Myocyte (in vitro differentiated cells): Measurements from ENCODE around the gene SCAI. TPM values are rescaled to one million over a fixed set of nuclear protein-coding genes. Genes with fewer than 3 reads are reported as not detected.
"Not testable (repeated sequence)": the region's sequence is repeated elsewhere in the genome, so short reads cannot be mapped to it uniquely, and the experiment has no call there.

ENCODE experiments used
- DNase-seq: peaks from one replicate; pipeline ENCODE4 v3.0.0-alpha.2; 2012; ENCODE audit warnings: low read depth
- total RNA-seq: library from RNA; depleted of rRNA; stranded (reverse); fragments of >200 nt; gene quantifications from 2 replicates; pipeline ENCODE4 v1.2.3, GENCODE V29; 2014

The SCAI gene
- total RNA-seq, 1 donor from 2014 or later, result 7.5 TPM

DNA sequence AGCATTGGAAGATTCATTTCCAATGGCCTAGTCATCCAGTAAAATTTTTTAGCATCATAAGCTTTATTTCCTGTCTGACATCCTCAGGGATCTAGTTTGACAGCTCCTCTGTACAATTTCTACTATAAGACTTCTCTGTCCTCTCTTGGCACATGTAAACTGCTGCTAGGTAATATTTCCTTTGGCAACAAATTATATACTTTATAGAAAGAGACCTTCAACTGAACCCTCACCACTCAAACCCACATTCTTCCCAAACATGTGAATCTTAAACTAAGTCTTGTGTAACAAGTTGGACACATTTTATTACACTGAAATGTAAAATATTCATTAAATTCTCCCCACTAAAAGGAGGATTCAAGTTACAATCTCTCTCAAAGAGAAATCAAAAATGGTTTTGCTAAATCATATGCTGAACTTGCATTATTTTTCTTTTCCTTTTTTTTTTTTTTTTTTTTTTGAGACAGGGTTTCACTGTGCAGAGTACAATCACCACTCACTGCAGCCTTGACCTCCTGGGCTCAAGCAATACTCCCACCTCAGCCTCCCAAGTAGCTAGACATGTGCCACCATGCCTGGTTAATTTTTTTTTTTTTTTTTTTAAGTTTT lies 36.9 kb downstream of the SCAI start:
- no peak for DNase-seq

DNA sequence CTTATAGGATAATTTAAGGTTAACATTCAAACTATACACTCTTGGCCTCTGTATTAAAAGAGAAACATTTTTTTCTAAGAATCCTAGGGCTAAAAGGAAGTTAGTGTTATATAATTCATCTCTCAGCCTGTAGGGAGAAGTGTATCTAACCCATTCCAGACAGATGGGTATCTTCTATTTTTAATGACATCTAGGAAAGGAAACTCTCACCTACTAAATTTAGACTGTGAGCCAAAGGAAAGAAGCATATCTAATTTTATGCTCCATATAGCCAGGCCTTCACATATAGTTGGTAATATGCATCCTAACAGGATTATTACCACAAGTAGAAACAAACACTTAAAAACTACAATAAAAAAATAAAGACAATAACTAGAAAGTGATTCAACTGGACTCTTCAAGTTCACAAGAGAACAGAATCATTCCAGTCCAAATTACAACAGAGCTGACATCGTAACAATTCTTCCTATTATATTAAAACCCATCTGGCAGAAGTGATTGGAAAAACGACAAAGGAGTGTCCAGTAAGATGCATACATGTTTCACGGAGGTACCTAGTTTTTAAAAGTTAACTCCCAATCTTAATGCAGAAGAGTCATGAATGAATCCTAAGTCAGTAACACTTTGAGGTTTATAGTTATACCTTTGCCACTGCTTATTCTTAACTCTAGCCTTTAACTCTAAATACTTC lies 39.4 kb downstream of the SCAI start:
- DNase-seq, result peak; percentile 57

DNA sequence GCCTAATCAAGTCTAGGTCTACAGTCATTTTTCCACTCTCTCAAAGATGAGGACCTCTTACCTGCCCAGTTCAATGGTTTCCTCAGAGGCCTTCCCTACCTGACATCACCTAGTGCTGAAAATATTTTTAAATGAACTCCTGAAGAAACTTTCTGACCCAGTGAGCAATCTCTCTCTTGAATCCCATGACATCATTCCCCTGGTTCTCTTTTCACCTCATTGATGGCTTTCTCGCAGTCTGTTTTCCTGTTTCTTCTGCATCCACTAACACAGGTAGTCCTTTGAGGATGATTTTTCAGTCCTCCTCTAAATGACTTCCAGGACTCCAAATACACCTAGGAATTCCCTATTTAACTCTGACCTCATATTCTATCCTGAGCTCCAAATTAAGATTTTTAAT lies 40.3 kb downstream of the SCAI start:
- DNase-seq, result no peak

DNA sequence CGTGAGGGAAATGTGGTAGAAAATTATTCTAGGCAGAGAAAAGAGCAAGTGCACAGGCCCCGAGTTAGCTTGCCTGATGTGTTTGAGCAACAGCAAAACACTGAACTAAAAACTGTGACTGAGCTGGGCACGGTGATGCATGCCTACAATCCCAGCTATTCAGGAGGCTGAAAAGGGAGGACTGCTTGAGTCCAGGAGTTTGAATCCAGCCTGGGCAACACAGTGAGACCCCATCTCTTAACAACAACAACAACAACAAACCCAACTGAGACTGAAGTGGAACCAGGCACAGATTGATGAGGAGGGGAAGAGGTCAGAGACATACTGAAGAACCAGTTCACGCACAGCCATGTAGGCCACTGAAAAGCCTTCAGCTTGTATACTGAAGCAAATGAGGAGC lies 42.5 kb downstream of the SCAI start:
- no peak for DNase-seq

DNA sequence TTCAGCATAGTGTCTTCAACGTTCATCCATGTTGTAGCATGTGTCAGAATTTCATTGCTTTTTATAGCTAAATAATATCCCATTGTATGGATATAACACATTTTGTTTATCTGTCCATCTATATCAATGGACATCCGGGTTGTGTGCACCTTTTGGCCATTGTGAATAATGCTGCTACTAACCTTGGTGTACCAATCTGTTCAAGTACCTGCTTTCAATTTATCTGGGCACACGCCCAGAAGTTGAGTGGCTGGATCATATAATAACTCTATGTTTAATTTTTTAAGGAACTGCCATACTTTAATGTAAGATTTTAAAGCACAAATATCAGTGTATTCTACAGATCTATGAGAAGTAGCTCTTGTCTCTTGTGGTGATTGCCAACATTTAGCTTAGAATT lies 43.5 kb downstream of the SCAI start:
- no peak for DNase-seq

DNA sequence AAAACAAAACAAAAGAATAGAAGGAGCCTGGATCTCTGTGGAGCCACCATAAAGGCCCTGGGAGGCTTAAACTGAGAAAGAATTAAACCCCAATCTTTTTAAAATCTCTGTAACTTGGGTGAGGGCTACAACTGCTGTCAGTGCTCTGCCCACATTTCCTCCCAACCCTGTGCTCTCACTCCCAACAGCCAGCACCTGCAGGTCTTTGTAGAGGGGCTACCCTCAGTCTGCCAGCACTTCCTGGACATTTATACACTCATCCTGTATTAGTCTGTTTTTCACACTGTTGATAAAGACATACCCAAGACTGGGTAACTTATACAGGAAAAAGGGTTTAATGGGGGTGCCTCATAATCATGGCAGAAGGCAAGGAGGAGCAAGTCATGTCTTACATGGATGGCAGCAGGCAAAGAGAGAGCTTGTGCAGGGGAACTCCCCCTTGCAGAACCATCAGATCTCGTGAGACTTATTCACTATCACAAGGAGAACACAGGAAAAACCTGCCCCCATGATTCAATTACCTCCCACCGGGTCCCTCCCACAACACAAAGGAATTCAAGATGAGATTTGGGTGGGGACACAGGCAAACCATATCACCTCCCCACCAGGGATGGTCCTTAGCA lies 47.4 kb downstream of the SCAI start:
- DNase-seq, result no peak

DNA sequence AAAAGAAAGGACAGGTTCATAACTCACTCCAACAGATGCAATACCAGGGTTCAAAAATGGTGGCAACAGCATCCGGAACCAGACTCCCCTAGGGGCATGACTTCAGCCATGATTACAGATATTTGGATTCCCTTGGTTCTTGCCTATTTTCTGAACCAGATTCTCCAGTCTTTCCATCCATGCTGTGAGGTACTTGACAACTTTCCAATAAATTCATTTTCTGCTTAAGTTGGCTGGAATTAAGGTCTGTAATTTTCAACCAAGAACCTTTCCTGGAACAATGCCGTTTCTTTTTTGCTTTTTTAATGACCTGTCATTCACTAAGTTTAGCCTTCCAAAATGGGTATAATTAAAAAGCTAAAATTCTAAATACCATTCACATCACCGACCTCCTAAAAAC lies 52.2 kb downstream of the SCAI start:
- DNase-seq, result no peak

DNA sequence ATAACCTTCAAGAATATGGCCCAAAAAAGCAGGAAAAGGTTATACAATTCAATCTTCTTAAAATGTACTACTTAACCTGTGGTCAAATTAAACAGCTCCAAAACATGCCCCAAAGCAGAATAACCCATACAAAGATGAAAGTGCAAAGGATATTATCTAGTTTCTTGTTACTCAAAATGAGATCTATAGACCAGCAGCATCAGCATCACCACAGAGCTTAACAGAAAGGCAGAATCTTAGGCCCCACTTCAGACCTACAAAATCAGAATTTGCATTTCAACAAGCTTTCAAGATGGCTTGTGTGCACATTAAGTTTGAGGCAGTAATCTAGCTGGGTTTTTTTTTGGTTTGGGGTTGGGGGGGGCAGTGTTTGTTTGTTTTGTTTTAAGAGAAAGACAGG lies 54.0 kb downstream of the SCAI start:
- no peak for DNase-seq

DNA sequence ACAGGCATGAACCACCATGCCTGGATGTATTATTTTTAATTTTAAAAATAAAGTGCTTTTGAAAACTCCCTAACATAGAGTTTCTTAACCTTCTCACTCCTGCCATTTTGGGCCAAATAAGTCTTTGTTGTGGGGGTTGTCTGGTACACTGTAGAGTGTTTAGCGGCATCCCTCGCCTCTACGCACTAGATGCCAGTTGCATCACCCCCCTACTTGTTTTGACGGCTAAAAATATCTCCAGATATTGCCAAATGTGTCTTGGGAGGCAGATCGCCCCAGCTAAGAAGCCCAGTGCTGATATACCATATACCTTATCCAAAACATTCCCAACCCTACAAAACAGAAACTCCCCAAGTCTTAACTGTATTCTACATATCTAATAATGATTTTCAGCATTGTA lies 54.6 kb downstream of the SCAI start:
- no peak for DNase-seq

DNA sequence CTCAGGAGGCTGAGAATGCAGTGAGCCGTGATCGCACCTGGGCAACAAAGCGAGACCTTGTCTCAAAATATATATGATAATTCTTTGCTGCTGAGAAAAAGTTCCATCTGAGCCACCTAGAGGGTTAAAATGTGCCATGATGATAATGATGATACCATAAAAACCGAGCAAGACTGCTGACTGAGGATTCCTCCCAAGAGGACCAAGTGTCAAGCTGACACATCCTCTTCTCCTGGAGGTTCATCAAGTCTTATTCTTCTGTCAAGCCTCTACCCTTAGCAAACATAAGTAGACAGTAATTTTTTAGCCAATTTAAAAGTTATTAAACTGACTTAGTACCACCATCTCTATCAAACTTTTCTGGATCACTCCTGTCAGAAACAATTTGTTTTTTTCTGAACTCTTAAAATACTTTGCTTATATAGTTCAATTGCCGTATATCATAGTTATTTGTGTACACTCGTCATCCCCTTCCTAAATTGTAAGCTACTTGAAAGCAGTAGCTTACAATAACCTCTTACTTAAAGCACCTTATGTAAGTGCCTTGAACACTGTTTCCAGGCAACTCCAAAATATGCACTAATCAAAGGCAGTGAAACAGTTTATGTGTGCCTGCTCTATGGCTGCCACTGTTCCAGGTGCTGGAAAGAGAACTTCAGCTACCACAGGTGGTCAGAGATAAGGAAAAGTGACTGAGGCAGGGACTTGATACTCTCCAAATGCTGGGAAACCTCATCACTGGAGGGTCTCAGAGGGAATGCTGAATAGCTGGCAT lies 57.4 kb downstream of the SCAI start:
- DNase-seq, result no peak

DNA sequence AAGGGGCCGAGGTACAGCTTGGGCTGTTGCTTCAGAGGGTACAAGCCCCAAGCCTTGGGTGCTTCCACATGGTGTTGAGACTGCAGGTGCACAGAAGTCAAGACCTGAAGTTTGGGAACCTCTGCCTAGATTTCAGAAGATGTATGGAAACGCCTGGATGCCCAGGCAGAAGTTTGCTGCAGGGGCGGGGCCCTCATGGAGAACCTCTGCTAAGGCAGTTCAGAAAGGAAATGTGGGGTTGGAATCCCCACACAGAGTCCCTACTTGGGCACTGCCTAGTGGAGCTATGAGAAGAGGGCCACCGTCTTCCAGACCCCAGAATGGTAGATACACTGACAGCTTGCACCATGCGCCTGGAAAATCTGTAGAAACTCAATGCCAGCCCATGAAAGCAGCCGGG lies 61.1 kb downstream of the SCAI start:
- not testable (repeated sequence) for DNase-seq

DNA sequence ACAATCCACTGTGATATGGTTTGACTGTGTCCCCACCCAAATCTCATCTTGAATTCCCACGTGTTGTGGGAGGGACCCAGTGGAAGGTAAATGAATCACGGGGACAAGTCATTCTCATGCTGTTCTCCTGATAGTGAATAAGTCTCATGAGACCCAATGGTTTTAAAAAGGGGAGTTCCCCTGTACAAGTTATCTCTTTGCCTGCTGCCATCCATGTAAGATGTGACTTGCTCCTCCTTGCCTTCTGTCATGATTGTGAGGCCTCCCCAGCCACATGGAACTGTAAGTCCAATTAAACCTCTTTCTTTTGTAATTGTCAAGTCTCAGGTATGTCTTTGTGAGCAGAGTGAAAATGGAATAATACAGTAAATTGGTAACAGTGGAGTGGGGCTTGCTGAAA lies 62.5 kb downstream of the SCAI start:
- DNase-seq, result not testable (repeated sequence)

DNA sequence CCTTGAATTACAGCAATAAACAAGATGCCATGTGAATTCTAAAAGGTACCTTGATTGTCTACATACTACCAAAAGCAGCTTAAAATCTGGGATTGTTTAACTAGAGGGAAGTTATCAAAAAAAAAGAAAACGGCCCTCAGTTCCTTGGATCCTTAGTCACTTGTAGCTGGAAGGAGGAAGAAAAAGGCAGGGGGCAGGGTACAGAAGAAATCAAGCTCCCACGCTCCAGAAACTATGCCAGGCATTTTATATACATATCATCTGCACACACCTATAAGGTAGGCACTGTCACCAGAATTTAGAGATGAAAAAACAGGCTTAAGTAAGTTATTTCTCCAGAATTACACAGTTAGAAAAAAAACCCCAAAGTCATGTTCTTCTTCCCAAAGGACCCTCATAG lies 63.4 kb downstream of the SCAI start:
- DNase-seq, result no peak

DNA sequence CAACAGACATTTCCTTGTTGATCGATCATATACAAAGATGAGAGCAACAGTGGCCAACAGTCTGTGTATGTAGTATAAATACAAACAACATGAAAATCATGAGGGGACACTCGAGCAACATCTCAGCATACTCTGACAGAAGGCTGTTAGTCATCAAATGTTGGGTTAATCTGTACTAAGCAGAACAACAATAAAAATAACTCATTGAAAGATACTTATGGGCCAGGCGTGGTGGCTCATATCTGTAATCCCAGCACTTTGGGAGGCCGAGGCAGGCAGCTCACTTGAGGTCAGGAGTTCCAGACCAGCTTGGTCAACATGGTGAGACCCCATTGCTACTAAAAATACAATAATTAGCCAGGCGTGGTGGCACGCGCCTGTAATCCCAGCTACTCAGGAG lies 67.3 kb downstream of the SCAI start:
- no peak for DNase-seq

DNA sequence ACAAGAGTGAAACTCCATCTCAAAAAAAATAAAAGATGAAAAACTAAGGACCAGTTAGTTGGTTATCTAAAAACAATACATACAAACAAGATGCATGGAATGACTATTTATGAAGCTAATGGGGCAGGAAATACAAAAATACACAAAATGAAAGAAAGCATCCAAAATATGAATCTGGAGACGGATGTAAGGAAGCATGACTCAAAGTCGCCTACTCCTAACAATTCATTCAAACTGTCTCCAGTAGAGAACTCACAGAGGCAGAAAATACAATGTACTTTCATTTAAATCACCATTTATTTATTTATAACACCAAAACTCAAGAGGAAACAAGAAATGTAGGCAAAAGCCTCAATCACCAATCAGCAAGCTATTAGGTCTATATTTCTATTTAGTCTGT lies 68.4 kb downstream of the SCAI start:
- DNase-seq, result no peak

DNA sequence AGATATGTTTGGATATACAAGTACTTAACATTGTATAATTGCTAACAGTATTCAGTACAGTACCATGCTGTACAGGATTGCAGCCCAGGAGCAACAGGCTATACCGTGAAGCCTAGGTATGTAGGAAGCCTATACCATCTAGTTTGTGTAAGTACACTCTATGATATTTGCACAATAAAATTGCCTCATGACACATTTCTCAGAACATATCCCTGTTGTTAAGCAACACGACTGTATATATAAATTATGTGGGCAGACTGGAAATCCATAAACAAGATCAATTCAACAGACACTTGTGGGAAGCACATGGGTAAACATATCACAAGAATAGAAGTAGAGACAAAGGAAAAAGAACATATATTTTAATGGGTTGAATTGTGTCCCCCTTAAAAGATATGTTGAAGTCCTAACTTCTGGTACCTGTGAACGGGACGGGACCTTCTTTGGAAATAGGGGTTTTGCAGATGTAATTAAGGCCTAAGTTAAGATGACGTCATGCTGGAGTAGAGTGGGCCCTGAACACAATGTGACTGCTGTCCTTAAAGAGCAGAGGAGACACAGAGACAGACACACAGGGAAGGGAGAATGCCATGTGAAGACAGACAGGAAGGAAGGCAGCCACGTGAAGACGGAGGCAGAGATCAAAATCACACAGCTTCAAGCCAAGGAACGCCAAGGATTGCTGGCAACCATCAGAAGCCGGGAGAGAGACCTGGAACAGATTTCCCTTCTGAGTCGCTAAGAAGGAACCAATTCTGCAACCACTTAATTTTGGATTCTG lies 76.3 kb downstream of the SCAI start:
- DNase-seq, result no peak

DNA sequence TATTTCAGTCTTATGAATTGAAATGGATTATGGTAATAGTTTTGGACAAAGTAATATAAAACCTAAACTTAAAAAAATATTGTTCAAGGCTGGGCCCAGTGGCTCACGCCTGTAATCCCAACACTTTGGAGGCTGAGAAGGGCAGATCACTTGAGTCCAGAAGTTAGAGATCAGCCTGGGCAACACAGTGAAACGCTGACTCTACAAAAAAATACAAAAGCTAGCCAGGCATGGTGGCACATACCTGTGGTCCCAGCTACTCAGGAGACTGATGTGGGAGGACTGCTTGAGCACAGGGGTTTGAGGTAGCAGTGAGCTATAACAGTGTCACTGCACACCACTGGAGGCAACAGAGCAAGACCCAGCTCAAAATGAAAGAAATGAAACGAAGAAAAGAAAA lies 81.9 kb downstream of the SCAI start:
- DNase-seq, result no peak

DNA sequence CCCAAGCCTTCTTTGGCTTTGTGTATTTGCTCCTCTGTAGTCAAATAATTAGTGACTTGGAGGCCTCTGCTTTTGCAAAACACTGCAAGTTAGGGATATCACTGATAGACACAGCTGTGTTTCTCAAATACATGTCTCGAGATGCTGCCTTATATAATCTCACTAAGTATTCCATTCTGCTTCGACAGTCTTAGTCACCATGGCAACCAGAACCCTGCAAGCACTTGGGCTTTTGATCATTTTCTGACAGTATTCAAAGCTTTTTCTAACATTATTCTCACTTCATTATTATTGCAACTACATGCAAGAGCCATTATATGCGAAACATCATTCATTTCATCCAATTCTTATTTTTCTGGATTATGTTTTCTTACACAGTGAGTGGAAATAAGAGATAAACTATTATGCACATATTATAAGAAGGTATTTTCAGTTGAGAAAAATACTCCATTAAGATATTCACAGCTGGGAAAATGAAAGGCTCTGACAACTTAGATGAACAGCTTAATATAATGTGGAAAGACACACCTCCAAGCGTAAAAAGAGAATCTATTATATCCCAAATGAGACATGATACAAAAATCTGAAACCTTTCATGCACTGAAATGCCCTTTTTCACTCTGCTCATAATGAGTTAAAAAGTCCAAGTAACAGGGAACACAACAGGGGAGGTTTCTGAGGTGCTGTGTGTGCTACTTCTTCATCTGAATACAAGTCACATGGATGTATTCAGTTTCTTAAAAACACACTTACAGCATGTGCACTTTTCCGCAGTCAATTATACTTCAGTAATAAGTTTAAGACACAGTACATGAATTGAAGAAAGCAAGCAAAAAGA lies 93.9 kb downstream of the SCAI start:
- DNase-seq, result no peak

DNA sequence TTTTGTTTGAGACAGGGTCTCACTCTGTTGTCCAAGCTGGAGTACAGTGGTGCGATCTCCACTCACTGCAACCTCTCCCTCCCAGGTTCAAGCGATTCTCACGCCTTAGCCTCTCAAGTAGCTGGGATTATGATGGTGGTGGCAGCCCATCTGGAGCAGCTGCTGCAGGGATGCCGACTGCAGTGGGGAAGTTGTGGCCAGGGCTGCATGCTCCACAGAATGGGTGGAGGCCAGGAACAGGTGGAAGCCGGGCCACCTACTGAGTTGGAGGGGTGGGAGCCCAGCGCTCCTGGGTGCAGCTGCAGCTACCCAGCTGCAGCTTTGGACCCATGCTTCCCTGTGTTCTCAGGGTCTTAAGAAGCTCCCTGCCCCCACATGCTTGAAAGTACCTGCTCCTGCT lies 99.7 kb downstream of the SCAI start:
- DNase-seq, result peak; percentile 40

DNA sequence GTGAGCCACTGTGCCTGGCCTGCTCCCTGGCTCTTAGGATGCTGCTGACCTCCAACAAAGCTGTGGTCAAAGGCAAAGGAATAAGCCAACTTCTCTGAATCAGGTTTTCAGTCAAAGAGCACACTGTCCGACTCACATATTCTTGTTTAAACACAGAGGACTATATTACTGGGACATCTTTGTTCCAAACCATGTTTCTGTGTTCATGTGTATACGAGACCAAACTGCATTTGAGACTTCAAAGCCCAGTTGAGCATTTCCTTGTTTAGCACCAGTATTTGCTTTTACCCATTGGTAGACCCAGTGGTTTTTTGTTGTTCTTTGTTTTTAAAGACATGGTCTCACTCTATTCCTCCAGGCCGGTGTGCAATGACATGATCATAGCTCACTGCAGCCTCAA lies 100.2 kb downstream of the SCAI start:
- DNase-seq, result no peak
